K562 (cell line): ENCODE results near the gene ADCY6. TPM values are rescaled to one million over a fixed set of nuclear protein-coding genes. Genes with fewer than 3 reads are reported as not detected.

Experiments
- CHCHD3 ChIP-seq: fragments of 250-450 bp; sonication (Bioruptor Pico); IDR thresholded peaks from 2 replicates; pipeline ENCODE4 v2.1.2; 2022; ENCODE audit warnings: mild to moderate bottlenecking
- DACH1 ChIP-seq: fragments of 450-650 bp; IDR thresholded peaks from 2 replicates; pipeline ENCODE4 v1.6.1; 2018; ENCODE audit not compliant: partially characterized antibody
- HMG20B ChIP-seq: fragments of 250-450 bp; sonication (Bioruptor Pico); IDR thresholded peaks from 2 replicates; pipeline ENCODE4 v1.5.0; 2021; ENCODE audit warnings: mild to moderate bottlenecking
- JUN ChIP-seq, 2 experiments: sonication (generic) in 1 of 2; formaldehyde crosslinking in 1 of 2; IDR thresholded peaks; 2 replicates each; pipeline versions ENCODE4 v1.6.1 to v1.8.0; 2012 to 2022; ENCODE audit warnings: borderline replicate concordance in 2 of 2, mild to moderate bottlenecking in 2 of 2, improper control_type of control experiment in 1 of 2, low read depth in 1 of 2, low read length in 1 of 2, missing genetic modification reagents in 1 of 2
- KAT7 ChIP-seq: sonication (generic); formaldehyde crosslinking; IDR thresholded peaks from 2 replicates; pipeline ENCODE4 v1.8.0; 2022; ENCODE audit warnings: missing genetic modification reagents, mild to moderate bottlenecking, borderline replicate concordance
- NFE2 ChIP-seq: IDR thresholded peaks from 2 replicates; pipeline ENCODE4 v1.6.1; 2014; ENCODE audit warnings: antibody characterized with exemption, low read depth
- NR2C2 ChIP-seq, 2 experiments: fragments of 200-800 bp in 1 of 2; sonication (Bioruptor generic) in 1 of 2; sonication (generic) in 1 of 2; formaldehyde crosslinking in 1 of 2; IDR thresholded peaks; 2 replicates each; pipeline versions ENCODE4 v1.6.1 to v1.8.0; 2016 to 2022; ENCODE audit warnings: mild to moderate bottlenecking in 1 of 2, missing compliant biosample characterization in 1 of 2, missing genetic modification characterization in 1 of 2, missing genetic modification reagents in 1 of 2
- POLR2AphosphoS2 ChIP-seq: IDR thresholded peaks from 2 replicates; pipeline ENCODE4 v1.6.1; 2012; ENCODE audit warnings: low read length, improper control_type of control experiment
- SLC30A9 ChIP-seq: fragments of 250-450 bp; sonication (Bioruptor Pico); IDR thresholded peaks from 2 replicates; pipeline ENCODE4 v1.8.0; 2022; ENCODE audit warnings: mild to moderate bottlenecking, moderate library complexity
- SRSF7 ChIP-seq: fragments of 200-400 bp; formaldehyde crosslinking; optimal IDR thresholded peaks from 2 replicates; pipeline ENCODE3; 2017; ENCODE audit warnings: mild to moderate bottlenecking, low read depth, low read length
- TAF1 ChIP-seq: IDR thresholded peaks from 2 replicates; pipeline ENCODE4 v1.6.1; 2011; ENCODE audit warnings: mild to moderate bottlenecking, low read length, moderate library complexity; ENCODE audit not compliant: insufficient read depth, control insufficient read depth, severe bottlenecking; ENCODE audit errors: extremely low read depth
- TFAM ChIP-seq: fragments of 250-450 bp; sonication (Bioruptor Pico); conservative IDR thresholded peaks from 2 replicates; pipeline ENCODE4 v1.5.0; 2021; ENCODE audit warnings: mild to moderate bottlenecking, moderate library complexity
- ZFP30 ChIP-seq: fragments of 250-450 bp; sonication (Bioruptor Pico); IDR thresholded peaks from 2 replicates; pipeline ENCODE4 v1.8.0; 2022; ENCODE audit warnings: moderate library complexity, mild to moderate bottlenecking, inconsistent platforms, borderline replicate concordance
- ZNF197 ChIP-seq: fragments of 200-800 bp; sonication (Bioruptor generic); IDR thresholded peaks from 2 replicates; pipeline ENCODE4 v1.6.1; 2016; ENCODE audit warnings: low read depth, missing genetic modification characterization, missing compliant biosample characterization
- ZNF253 ChIP-seq: fragments of 250-450 bp; sonication (Bioruptor Pico); conservative IDR thresholded peaks from 2 replicates; pipeline ENCODE4 v1.6.1; 2021; ENCODE audit warnings: mild to moderate bottlenecking
- ZNF76 ChIP-seq: fragments of 250-450 bp; sonication (Bioruptor Pico); IDR thresholded peaks from 2 replicates; pipeline ENCODE4 v1.4.0; 2020; ENCODE audit warnings: mild to moderate bottlenecking, moderate library complexity, borderline replicate concordance
- polyA plus RNA-seq, 8 experiments: library from polyadenylated mRNA; depleted of rRNA in 4 of 8; stranded (reverse) in 5 of 8; unstranded in 3 of 8; fragments of >200 nt; fragmentation: Nextera tagmentation in 2 of 8; fragmentation: Illumina TruSeq in 1 of 8; extraction: Ambion mirVana in 2 of 8; extraction: Trizol in 1 of 8; gene quantifications; 2 replicates each; pipeline versions ENCODE4 v1.2.1 to v1.2.3, GENCODE V29; 2011 to 2014; ENCODE audit warnings: inconsistent platforms in 1 of 8, missing spikeins in 1 of 8
- total RNA-seq, 7 experiments: library from RNA; depleted of rRNA in 6 of 7; stranded (reverse); fragments of >200 nt in 6 of 7; fragmentation: Illumina TruSeq in 2 of 7; extraction: Trizol in 2 of 7; gene quantifications; 2 replicates each; pipeline versions ENCODE4 v1.2.1 to v1.2.3, GENCODE V29; 2011 to 2021; ENCODE audit warnings: low replicate concordance in 1 of 7
- TF ChIP-seq, protein P1 (sequence below): conservative IDR thresholded peaks from 2 replicates; pipeline ENCODE4 v1.6.1; 2011; ENCODE audit warnings: low read depth, mild to moderate bottlenecking, low read length; ENCODE audit not compliant: control insufficient read depth
- TF ChIP-seq, protein P2 (sequence below): sonication (generic); formaldehyde crosslinking; IDR thresholded peaks from 2 replicates; pipeline ENCODE4 v1.8.1; 2023; ENCODE audit warnings: missing genetic modification reagents, mild to moderate bottlenecking, borderline replicate concordance
- TF ChIP-seq, protein P3 (sequence below): fragments of 450-650 bp; IDR thresholded peaks from 2 replicates; pipeline ENCODE4 v1.6.1; 2017; ENCODE audit warnings: mild to moderate bottlenecking, moderate library complexity

The ADCY6 gene
- total and polyA plus RNA-seq, 9 of the 15 experiments (the other 6 are each of a cell fraction or from before 2014, with no cell fraction given): 0.01 to 1.0 (median 0.53) TPM

DNA sequence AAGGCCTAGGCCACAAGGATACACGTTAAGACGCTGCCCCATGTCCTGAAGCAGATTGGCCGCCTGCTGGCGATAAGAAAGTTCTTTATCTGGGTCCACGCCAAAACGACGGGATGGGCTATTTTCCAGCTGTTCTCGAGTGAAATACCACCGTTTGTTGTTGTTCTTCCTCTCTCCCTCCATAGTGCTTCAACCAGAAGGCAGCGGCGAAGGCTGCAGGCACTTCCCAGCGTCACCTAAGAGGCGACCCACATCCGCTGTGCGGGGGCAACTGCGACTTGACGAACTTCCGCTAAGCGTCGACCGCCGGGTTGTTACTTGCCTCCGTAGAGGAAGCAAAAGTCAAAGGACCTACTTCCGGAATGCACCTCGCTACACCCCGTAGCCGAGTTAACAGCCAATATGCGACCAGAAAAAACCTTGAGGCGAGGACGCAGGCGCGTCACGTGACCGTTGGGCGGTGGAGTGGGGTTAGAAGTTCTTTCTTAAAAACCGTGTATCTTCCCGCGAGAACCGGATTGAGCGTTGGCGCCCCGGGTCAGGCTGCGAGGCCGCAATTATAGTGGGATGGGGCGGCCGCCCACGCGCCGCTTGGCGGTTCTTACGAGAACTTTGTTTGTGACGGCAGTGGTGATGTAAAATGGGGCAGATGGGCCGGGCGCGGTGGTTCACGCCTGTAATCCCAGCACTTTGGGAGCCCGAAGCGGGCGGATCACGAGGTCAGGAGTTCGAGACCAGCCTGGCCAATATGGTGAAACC, 72.2 kb downstream of the ADCY6 start, which contains the start of gene CCNT1 (continued):
- TF ChIP-seq, protein P1, sequence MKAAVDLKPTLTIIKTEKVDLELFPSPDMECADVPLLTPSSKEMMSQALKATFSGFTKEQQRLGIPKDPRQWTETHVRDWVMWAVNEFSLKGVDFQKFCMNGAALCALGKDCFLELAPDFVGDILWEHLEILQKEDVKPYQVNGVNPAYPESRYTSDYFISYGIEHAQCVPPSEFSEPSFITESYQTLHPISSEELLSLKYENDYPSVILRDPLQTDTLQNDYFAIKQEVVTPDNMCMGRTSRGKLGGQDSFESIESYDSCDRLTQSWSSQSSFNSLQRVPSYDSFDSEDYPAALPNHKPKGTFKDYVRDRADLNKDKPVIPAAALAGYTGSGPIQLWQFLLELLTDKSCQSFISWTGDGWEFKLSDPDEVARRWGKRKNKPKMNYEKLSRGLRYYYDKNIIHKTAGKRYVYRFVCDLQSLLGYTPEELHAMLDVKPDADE: no peak; the same call in 1 of the 2 replicates
- TF ChIP-seq CHCHD3 (CRISPR knock-in tag) (no peak), NR2C2 (CRISPR knock-in tag; IDR thresholded peaks at IDR 0.05) (peak; percentile 84; the same call in 1 of the 2 replicates), NR2C2 (tag; IDR thresholded peaks at IDR 0.05) (peak; percentile 98), TFAM (CRISPR knock-in tag) (no peak), ZNF253 (CRISPR knock-in tag) (no peak), KAT7 (CRISPR knock-in tag) (peak; percentile 89; the same call in 1 of the 2 replicates), ZNF76 (CRISPR knock-in tag) (no peak), TAF1 (peak; percentile 83), NFE2 (no peak), ZFP30 (no peak), JUN (IDR thresholded peaks at IDR 0.05; ENCODE audit: borderline replicate concordance, low read depth, low read length) (no peak), JUN (CRISPR knock-in tag; IDR thresholded peaks at IDR 0.05; ENCODE audit: borderline replicate concordance) (no peak), ZNF197 (CRISPR knock-in tag) (no peak), SRSF7 (no peak), HMG20B (CRISPR knock-in tag) (no peak), SLC30A9 (CRISPR knock-in tag) (no peak), DACH1 (peak; percentile 9), POLR2AphosphoS2 (peak; percentile 63; the same call in 1 of the 2 replicates)
- TF ChIP-seq, protein P2, sequence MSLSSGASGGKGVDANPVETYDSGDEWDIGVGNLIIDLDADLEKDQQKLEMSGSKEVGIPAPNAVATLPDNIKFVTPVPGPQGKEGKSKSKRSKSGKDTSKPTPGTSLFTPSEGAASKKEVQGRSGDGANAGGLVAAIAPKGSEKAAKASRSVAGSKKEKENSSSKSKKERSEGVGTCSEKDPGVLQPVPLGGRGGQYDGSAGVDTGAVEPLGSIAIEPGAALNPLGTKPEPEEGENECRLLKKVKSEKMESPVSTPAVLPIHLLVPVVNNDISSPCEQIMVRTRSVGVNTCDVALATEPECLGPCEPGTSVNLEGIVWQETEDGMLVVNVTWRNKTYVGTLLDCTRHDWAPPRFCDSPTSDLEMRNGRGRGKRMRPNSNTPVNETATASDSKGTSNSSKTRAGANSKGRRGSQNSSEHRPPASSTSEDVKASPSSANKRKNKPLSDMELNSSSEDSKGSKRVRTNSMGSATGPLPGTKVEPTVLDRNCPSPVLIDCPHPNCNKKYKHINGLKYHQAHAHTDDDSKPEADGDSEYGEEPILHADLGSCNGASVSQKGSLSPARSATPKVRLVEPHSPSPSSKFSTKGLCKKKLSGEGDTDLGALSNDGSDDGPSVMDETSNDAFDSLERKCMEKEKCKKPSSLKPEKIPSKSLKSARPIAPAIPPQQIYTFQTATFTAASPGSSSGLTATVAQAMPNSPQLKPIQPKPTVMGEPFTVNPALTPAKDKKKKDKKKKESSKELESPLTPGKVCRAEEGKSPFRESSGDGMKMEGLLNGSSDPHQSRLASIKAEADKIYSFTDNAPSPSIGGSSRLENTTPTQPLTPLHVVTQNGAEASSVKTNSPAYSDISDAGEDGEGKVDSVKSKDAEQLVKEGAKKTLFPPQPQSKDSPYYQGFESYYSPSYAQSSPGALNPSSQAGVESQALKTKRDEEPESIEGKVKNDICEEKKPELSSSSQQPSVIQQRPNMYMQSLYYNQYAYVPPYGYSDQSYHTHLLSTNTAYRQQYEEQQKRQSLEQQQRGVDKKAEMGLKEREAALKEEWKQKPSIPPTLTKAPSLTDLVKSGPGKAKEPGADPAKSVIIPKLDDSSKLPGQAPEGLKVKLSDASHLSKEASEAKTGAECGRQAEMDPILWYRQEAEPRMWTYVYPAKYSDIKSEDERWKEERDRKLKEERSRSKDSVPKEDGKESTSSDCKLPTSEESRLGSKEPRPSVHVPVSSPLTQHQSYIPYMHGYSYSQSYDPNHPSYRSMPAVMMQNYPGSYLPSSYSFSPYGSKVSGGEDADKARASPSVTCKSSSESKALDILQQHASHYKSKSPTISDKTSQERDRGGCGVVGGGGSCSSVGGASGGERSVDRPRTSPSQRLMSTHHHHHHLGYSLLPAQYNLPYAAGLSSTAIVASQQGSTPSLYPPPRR (CRISPR knock-in tag): 0 out of 2 replicates have a peak, but pooled peaks have one; percentile 67
- TF ChIP-seq, protein P3, sequence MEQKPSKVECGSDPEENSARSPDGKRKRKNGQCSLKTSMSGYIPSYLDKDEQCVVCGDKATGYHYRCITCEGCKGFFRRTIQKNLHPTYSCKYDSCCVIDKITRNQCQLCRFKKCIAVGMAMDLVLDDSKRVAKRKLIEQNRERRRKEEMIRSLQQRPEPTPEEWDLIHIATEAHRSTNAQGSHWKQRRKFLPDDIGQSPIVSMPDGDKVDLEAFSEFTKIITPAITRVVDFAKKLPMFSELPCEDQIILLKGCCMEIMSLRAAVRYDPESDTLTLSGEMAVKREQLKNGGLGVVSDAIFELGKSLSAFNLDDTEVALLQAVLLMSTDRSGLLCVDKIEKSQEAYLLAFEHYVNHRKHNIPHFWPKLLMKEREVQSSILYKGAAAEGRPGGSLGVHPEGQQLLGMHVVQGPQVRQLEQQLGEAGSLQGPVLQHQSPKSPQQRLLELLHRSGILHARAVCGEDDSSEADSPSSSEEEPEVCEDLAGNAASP: no peak
